ENCODE results near the gene DYRK3.

The DYRK3 gene

DNA sequence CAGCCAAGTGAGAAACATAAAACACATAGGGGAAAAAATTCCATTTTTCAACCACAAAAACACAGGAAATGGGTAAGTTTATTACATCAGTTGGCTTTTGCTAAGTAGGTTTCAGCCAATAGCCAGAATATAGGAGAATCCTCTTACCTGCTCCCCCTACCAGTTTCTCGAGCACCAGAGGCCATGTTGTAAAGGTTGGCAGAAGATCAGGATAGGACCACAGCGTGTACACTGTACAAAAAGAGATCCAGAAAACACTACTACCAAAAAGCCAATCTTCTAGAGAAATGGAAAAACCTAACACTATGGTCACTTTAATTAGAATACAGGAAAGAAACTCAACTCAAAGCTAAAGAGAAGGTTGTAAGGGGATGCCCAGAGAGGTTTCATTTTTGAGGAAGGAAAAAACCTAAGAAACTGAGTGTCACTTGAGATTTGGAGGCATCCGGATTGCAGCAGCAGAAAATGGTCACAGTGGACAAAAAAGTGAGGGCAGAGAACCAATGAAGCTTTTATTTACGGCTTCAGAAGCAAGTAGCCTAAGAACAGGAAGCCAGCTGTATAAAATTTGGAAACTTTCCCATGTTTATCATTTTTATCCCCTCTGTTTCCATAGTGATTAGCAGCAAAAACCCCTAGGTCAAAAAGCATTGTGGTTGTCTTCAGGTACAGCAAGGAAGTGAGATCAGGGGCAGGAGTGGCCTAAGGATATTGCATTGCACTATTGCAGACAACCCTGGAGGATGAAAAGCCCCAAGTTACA lies 25.9 kb upstream of the DYRK3 start:
- no peak for TF ChIP-seq ZFP37 (tag by site-specific recombination; IDR thresholded peaks at IDR 0.05)
- no peak for TF ChIP-seq ZFP41 (tag by site-specific recombination; IDR thresholded peaks at IDR 0.05; ENCODE audit: borderline replicate concordance)
- no peak for TF ChIP-seq TCF7L2 (IDR thresholded peaks at IDR 0.05; ENCODE audit: borderline replicate concordance, low read depth, low read length)
- no peak for TF ChIP-seq ZNF132 (tag by site-specific recombination; IDR thresholded peaks at IDR 0.05; ENCODE audit: borderline replicate concordance)
- no peak for TF ChIP-seq ZNF221 (tag by site-specific recombination; IDR thresholded peaks at IDR 0.05; ENCODE audit: borderline replicate concordance)
- TF ChIP-seq ZIC2 (tag by site-specific recombination; IDR thresholded peaks at IDR 0.05), result no peak
- no peak overlapping the region for H3K4me3 ChIP-seq (ENCODE audit: low read depth, low read length)
- CTCF ChIA-PET, result interaction anchor here (0.6 to 4.4 kb wide), 11 partner anchors 10 to 1203 kb away, joined by 3 to 61 read pairs (median 4); no protein-coding TSS in a partner anchor
- H3K36me3 ChIP-seq (ENCODE audit: control insufficient read depth in 2 of 2, insufficient read depth in 1 of 2, low read length in 2 of 2), result peaks cover 11 to 56% of the 10 kb centered on the region in 2 experiments
- POLR2A ChIA-PET, result no interaction called here
- no peaks in the 10 kb centered on the region for H3K9me3 ChIP-seq (ENCODE audit: control insufficient read depth, insufficient read depth, low read depth, low read length)
- no peak overlapping the region for H3K27ac ChIP-seq (ENCODE audit: extremely low read depth, low read depth, low read length)
- H3K4me1 ChIP-seq (ENCODE audit: control insufficient read depth, insufficient read depth, low read length), result no peaks in the 10 kb centered on the region

- H3K36me3 ChIP-seq (ENCODE audit: control insufficient read depth in 2 of 2, insufficient read depth in 1 of 2, low read length in 2 of 2), result peaks cover 5 to 31% of the 10 kb centered on the region in 2 experiments; a peak in 2 of 3 replicates
- H3K4me1 ChIP-seq (ENCODE audit: control insufficient read depth, insufficient read depth, low read length), result no peaks in the 10 kb centered on the region
- peak within 1 kb of the TSS; percentile 93 for H3K27ac ChIP-seq (ENCODE audit: extremely low read depth, low read depth, low read length)
- peak within 1 kb of the TSS; percentile 69 for H3K4me3 ChIP-seq (ENCODE audit: low read depth, low read length)
- POLR2A ChIA-PET, result interaction anchor here (0.6 to 1.6 kb wide), 7 partner anchors 18 to 843 kb away, joined by 3 to 19 read pairs (median 4); partner anchors contain the start of gene DYRK3
- CTCF ChIA-PET, result interaction anchor here (0.6 to 2.8 kb wide), 14 partner anchors 9 to 175 kb away, joined by 3 to 27 read pairs (median 4); partner anchors contain the start of gene DYRK3
- H3K9me3 ChIP-seq (ENCODE audit: control insufficient read depth, insufficient read depth, low read depth, low read length), result no peaks in the 10 kb centered on the region
- TF ChIP-seq ZBTB44 (tag by site-specific recombination; IDR thresholded peaks at IDR 0.05) (peak; percentile 74; the same call in 1 of the 2 replicates), ZNF660 (tag by site-specific recombination; IDR thresholded peaks at IDR 0.05) (peak; percentile 99), ZNF354C (tag by site-specific recombination; IDR thresholded peaks at IDR 0.05; ENCODE audit: borderline replicate concordance, low read depth) (no peak), ZBTB7A (tag by site-specific recombination; IDR thresholded peaks at IDR 0.05; ENCODE audit: low read depth) (peak; percentile 97), ZNF184 (tag by site-specific recombination; IDR thresholded peaks at IDR 0.05) (peak; percentile 86), ZSCAN4 (tag by site-specific recombination; IDR thresholded peaks at IDR 0.05) (peak; percentile 80), ZNF404 (tag by site-specific recombination; IDR thresholded peaks at IDR 0.05) (0 out of 2 replicates have a peak, but pooled peaks have one; percentile 60), ZNF792 (tag by site-specific recombination; IDR thresholded peaks at IDR 0.05) (peak; percentile 81), YY1 (tag by site-specific recombination; IDR thresholded peaks at IDR 0.05) (peak; percentile 100), ZNF335 (tag by site-specific recombination; conservative IDR thresholded peaks at IDR 0.05) (peak; percentile 88), ZNF704 (tag by site-specific recombination; IDR thresholded peaks at IDR 0.05) (no peak), ZNF76 (tag by site-specific recombination; IDR thresholded peaks at IDR 0.05; ENCODE audit: borderline replicate concordance, low read depth) (peak; percentile 90), BCL11A (tag by site-specific recombination; IDR thresholded peaks at IDR 0.05; ENCODE audit: low read depth) (no peak), ZNF658 (tag by site-specific recombination; IDR thresholded peaks at IDR 0.05) (no peak), ZNF214 (tag by site-specific recombination; IDR thresholded peaks at IDR 0.05; ENCODE audit: borderline replicate concordance) (no peak), ZSCAN30 (tag by site-specific recombination; IDR thresholded peaks at IDR 0.05) (peak; percentile 99), ZNF639 (tag by site-specific recombination; IDR thresholded peaks at IDR 0.05) (peak; percentile 96), ZFP37 (tag by site-specific recombination; IDR thresholded peaks at IDR 0.05) (peak; percentile 100), ZNF549 (tag by site-specific recombination; IDR thresholded peaks at IDR 0.05) (no peak)
- TF ChIP-seq, protein P1, sequence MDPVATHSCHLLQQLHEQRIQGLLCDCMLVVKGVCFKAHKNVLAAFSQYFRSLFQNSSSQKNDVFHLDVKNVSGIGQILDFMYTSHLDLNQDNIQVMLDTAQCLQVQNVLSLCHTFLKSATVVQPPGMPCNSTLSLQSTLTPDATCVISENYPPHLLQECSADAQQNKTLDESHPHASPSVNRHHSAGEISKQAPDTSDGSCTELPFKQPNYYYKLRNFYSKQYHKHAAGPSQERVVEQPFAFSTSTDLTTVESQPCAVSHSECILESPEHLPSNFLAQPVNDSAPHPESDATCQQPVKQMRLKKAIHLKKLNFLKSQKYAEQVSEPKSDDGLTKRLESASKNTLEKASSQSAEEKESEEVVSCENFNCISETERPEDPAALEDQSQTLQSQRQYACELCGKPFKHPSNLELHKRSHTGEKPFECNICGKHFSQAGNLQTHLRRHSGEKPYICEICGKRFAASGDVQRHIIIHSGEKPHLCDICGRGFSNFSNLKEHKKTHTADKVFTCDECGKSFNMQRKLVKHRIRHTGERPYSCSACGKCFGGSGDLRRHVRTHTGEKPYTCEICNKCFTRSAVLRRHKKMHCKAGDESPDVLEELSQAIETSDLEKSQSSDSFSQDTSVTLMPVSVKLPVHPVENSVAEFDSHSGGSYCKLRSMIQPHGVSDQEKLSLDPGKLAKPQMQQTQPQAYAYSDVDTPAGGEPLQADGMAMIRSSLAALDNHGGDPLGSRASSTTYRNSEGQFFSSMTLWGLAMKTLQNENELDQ (tag by site-specific recombination; IDR thresholded peaks at IDR 0.05; ENCODE audit: low read depth), result no peak
Measured at GRCh38 chr1:206612129-206612876, 23.0 kb upstream of the DYRK3 start, which contains the start of gene EIF2D. Gene EIF2D (minus strand): TSS chr1:206612465. CDS start chr1:206612342, 123 bp downstream.
